Fibroblast of upper back skin (primary cell): ENCODE measurements around the gene MSI2.

Source experiments
- DNase-seq: peaks from one replicate; pipeline ENCODE4 v3.0.0-alpha.2; 2013

The MSI2 gene

DNA sequence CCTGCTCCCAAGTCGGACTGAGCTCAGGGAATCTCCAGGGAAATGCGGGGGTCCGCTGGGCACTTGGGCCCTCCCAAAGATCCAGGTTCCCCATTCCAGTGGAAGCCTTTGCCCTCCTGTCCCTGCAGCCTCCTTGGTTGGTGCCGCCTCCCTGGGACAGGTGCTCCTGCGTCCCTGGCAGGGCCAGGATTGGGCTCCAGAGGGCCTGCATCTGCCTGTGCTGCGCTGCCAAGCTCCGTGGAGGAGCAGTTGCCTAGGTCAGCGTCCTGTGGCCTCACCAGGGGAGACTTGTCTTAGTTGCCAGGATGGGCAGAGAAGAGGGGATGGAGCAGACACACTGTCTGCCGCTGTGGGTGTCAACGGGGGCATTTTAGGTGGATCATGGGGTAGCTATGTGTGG, 67.1 kb downstream of the MSI2 start:
- DNase-seq = no peak

DNA sequence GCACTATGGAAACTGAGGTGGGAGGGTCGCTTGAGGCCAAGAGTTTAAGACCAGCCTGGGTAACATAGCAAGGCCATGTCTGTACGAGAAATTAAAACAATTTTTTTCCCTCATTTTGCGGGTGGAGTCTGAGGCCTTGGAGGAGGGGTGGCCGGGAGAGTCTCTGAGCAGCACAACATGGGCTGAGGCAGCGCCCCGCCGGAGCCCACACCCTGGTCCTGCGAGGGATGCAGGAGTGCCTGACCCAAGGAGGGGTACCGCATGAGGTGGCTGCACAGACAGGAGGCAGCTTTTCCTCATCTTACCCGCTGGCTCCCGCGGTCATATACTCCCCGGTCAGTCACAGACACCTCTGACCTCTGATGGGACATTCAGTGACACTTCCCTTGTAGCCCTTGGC, 67.7 kb downstream of the MSI2 start:
- DNase-seq = no peak

DNA sequence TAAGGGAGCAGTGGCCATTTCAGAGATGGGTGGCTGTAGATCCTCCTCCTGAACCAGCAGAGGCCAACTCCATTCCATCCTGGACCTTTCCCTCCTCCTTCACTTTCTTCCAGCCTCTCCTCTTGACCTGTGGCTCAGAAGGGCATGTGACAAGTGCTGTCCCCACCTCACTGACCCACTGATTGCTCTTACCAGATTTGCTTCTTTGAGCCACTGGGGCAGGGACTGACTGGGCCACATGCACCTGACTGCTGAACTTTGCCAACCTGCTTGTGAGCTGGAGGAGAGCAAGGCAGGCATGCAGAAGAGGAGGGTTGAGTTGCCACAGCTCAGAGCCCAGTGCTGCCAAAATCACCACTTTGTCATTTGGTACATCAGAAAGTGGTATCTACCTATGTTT, 68.3 kb downstream of the MSI2 start:
- DNase-seq = no peak

DNA sequence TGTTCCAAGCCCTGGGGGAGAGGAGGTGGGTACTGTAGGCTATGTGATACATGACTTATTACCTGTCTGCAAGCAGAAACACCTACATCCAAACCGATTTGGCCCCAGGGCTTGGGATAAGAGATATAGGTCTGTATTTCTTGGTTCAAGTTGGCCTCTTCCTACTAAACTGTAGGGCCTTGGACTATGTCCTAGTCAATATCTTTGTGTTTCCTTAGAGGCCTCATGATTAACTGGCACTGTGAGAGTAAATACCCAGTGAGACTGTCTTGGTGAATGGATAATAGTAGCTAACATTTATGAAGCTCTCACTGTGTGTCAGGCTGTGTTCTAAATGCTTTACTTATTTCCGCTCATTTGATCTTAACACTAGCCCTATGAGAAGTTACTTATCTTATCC, 70.0 kb downstream of the MSI2 start:
- DNase-seq = no peak

DNA sequence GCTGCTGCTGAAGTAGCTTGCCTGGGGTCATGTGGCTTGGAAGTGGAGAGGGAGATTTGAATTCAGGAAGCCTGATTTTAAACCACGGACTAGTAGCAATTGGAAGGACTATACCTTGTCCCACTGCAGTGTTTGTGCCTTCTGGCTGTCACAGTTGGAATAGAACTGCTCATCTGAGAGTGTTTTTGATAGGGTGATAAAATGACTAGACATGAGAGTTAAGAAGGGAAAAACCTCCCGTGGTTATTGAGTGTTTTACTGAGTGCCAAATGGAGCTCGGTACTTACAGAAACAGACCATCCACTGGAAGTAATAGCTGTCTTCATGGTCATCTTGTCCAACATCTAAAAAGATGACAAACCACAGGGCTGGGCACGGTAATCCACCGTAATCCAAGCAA, 70.4 kb downstream of the MSI2 start:
- no peak for DNase-seq

DNA sequence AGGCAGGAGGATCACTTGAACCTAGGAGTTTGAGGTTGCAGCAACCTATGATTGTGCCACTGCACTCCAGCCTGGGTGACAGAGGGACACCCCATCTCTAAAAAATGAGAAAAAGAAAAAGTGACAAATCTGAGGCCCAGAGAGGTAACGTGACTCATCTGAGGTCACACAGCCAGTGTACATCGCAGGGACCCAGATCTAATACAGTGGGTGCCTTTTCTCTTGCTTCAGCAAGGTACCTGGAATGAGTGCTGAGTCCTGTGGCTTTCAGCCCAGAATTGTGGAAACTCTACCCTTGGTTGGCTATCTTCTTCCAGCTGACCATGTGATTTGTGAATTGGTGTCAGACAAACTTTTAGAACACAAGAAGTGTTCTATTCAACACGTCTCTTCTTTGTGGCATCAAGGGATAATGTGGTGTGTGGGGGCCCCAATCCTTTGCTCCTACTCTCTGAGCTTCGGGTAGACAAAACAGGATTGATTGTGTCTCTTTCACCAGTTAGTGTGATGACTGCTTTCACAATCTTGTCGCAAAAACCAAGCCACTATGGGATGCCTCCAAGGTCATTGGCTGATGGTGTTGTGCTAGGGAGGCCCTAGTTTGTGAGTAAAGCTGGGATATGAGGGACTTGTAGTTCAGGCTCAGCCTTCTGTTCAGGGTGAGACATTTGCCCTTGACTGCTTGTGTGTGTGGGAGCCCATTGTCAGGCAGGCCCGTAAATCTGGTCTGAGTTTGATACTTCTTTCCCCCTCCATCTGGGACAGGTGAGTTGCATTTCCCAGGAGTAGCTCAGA, 71.0 kb downstream of the MSI2 start:
- DNase-seq = no peak

DNA sequence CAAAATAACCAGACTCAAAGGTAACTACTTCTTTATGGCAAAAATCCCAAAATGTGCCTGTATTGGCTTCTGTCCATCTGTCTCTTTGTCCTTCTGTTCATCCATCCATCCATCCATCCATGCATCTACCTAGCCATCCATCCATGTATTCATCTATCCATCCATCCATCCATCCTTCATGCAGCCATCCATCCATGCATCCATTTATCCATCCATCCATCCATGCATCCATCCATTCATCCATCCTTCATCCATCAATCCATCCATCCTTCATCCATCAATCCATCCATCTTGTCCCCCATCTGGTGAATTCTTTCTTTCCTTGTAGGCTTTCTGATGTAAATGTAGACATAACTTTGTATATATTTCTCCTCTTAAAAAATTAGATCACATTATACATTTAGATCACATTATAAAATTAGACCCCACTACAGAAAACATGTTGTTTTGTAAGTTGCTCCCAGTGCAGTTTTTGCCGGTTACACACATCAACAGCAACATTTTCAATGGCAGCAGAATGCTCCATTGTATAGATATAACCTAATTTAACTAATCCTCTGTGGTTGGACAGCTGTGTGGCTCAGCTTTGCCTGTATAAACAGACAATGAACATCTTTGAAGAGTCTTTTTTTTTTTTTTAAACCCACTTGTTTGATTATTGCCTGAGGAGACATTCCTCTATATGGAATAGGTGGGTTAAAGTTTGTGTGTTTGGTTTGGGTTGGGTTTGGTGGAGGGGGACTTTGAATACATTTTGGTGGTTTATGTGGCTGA, 72.0 kb downstream of the MSI2 start:
- DNase-seq = no peak

DNA sequence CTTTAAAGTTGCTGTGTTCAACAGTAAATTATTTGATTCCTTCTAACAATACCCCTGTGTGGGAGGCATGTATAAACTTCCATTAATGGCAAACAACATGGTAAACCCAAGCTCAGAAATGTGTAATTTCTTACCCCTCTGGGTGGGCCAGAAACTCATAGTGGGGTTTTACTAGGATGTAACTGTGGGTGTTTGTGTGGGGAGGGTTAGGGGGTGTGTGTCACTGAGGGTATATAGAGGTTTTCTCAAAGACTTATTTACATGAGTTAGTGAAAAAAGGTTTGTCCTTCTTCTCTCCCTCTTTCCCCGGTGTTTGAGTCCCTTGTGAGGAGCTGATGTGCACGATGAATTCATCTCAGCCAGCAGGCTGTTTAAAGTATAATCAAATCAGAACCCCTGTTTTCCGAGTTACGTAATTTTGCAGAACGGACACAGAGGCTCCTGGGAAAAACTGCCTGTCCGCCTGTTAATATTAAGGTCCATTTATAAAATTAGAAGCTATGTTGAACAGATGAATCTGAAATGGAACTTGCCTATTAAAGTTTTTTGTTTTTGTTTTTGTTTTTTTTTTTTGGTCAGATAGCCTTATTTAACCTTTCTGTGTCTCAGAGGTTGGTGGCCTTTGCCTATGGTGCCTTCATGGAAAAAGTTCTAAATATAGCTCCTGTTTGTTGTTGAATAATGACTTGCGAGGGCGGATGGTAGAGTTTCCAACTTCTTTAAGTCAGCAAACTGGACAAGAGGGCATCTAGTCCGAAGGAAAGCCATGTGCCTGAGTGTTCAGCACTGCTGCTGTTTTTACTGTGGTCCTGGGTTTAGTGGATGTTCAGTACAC, 73.3 kb downstream of the MSI2 start:
- no peak for DNase-seq

DNA sequence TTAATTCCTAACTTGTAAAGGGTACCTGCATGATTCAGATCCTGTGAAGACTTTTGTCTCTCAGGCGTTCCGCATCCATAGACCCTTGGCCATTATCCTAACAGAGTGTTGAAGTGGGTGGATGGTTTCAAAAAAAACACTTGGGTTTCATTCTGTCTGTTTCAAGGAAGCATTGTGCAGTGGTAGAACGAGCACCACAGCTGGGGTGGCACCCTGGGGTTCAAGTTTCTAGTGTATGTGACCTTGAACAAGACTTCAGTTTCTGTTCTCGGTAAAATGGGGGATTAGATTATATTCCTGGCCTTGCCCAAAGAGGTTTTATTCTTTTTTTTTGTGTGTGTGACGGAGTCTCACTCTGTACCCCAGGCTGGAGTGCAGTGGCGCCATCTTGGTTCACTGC, 74.3 kb downstream of the MSI2 start:
- no peak for DNase-seq

DNA sequence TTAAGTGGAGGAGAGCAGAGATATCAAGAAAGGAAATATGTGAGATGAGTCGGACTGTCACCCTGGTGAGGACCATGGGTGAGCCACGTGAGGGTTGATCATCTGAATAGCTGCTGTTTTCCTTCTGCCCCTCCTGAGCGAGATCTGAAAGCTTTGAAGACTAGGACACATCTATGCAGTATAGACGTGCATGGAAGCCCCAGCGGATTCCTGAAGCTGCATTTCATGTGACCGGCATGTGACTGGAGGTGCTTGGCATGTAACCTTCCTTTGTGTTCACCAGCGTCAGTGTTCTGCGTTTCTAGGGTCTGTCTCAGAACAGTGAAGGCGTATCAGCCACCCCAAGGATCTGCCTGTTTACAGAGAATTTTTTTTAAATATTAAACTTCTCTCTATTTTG, 75.1 kb downstream of the MSI2 start:
- no peak for DNase-seq

DNA sequence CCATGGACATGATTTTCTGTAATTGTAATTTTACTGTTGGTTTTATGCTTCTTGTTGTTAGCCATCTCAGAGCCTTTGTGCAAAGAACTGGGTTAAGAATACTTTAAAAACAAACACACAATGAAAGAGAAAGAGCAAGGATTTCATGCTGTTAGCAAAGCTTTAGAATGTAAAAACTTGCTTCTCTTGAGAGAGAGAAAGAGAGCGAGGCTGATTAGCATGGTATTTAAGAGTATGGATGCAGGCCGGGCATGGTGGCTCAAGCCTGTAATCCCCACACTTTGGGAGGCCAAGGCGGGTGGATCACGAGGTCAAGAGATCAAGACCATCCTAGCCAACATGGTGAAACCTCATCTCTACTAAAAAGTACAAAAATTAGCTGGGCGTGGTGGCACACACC, 76.2 kb downstream of the MSI2 start:
- no peak for DNase-seq

DNA sequence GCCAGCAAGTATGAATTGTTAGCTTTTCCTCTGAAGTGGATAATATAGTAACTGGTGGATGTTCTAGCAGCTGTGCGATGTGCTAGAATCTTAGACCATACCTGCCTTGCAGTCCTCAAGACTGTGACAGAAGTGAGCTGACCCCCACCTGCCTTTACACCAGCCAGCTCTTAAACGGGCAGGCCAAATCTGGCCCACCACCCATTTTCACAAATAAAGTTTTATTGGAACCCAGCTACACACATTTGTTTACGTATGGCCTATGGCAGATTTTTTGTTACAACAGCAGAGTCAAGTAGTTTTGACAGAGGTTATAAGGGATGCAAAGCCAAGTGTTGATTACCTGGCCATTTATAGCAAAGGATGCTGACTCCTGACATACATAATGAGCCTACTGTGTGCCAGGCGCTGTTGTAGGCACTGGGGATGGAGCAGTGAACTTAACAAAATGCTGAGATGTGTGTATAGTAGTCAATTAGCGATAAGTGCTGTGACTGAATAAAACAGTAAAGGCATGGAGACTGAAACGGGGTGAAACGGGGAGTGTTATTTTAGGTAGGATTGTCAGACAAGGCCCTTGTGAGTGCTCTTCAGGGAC, 79.0 kb downstream of the MSI2 start:
- DNase-seq = no peak

DNA sequence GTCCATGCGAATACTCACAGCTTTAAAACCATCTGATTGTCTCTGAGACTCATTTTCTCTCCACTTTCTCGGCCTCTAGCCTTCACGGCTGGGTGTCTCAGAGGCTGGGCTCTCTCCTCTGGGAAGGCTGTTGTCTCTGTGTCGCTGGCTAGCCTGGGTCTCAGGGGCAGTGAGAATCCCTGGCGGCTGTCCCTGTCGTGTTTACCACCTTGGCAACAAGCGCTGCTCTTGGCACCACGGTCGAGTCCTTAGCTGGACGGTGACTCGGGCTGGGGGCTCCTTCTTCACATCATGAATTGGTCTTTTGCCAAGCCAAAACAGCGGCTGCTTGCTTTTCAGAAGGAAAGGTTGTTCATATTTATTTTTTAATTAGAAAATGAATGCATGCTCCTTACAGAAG, 81.1 kb downstream of the MSI2 start:
- DNase-seq = no peak

DNA sequence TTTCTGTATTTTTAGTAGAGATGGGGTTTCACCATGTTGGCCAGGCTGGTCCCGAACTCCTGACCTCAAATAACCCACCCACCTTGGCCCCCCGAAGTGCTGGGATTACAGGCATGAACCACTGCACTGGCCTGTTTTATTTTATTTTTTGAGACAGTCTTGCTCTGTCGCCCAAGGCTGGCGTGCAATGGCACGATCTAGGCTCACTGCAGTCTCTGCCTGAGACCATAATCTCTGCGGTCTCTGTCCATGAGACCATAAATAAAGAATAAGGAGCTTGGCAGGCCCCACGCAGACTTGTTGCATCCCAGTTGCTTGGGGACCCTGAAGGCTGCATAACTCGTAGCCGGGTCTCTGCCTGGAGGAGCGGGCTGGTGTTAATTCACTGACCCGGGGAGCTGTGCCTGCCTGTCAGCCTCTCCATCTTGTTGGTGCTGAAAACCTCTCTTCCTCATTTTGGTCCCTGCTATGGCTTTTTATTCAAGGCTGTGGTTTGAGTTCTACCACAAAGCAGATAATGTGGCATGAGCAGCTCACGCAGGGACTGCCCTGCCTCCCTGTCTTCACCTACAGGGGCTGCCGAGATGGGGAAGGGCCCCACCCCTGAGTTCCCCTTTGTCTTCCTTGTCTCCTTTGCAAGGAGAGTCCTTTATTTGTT, 82.1 kb downstream of the MSI2 start:
- DNase-seq = no peak

DNA sequence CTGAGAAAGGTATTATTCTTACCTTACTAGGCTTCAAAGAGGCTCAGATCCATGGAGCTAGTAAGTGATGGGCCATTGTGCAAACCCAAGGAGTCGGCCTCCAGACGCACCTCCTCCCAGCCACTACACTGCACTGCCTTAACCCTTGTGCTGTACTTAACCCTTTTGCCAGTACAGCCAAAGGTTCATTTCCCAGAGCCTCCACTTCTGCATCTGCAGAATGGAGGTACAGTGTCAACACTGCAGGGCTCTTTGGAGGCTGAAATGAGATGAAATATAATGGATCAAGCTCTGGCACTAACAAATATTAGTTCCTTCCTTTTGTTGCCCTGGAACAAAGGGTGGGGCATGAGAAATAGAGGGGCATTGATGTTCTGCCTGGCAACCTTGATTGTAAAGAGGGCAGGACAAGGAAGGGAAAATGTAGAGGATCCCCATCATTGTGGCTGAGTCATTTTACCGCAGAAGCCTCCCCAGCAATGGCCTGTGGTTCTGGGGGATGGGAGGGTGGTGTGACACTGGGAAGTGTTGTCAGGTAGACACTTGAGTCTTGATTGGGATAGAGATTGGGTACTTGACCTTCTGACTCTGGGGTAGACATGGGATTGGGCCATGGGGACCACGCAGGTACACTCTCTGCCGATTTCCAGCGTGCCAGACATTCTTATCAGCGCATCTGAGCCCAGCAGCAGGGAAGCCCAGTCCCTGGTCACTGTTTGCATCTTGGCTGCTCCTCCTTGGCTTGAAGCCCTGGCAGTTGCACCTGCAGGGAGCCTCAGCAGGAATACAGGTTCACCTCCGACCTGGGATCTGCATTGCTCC, 84.0 kb downstream of the MSI2 start:
- no peak for DNase-seq

DNA sequence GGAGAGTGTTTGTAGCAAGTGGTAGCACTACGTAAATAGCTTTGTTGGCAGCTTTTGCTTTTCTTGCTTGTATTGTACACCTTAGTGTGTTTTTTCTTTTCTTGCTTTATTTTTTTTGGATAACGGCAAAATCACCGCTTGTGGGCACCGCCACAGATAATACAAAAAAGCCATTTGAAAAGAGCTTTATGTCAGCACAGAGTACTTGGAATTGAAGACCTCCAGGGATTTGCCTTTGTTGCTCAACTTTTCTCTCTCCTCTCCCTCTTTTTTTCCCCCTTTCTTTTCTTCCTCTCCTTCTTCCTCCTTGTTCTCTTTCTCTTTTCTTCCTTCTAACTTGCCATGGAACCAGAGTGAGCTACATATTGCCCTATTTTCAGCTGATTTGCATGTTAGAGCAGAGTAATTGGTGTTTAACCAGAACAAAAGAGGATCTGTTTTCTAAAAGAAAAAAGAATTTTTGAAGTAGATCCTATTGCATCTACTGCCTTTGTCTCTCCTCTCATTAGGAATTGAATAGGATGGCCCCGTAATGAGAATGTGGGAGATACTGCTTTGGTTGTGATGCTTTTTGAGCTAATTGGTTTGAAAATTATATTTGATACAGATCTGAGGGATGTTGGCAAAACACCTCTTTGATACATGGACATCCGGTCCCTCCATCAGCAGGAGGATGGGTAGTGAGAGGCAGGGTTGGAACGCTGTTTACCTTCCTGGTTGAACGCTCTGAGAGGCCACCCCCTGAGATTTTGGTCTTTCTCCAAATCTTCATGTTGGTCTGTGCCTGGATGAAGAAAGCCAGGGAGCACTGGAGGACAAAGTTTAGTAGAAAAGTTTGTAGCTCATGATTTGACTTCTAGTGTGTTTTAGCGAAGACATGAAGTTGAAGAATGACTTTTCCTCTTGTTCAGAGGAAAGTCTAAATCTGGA, 85.6 kb downstream of the MSI2 start:
- no peak for DNase-seq

DNA sequence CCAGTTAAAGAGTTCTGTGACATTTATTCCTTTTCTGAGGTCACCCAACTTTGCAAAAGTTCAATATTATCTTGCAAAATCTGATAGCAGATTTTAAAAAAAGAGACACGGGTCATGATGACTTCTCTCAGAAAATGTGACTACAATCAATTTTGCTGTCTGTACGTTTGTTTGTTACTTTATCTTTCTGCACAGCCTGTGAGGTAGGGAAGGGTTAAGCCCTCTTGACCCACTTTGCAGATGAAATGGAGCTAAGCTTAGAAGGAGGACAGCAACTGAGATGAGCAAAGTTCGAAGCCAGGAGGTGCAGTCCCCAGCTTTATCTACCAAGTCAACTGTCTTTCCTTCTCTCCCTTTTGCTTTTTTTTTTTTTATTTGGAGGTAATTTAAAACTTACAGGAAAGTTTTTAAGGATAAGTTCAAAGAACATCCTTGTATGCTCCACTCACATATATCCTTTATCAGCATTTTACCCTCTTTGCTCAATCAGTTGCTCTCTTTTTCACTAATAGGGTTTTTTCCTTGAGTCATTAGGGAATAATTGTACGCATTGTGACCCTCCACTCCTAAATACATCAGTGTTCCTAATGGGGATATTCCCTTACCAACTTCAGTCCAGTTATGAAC, 86.8 kb downstream of the MSI2 start:
- DNase-seq = no peak

DNA sequence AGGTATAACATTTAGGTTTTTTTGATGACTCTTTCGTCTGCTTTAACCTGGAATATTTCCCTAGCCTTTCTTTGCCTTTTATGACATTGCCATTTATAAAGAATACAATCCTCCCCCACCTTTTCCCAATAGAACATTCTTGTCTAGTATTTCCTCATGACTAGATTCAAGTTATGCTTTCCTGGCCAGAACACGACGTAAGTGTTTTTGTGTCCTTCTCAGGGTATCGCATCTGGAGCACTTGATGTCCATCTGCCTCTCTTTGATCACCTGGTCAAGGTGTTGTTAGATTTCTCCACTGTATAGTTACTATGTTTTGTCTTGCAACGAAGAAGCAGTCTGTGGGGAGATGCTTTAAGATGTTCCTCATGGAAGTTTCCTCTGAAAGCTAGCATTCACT, 87.4 kb downstream of the MSI2 start:
- DNase-seq = no peak

DNA sequence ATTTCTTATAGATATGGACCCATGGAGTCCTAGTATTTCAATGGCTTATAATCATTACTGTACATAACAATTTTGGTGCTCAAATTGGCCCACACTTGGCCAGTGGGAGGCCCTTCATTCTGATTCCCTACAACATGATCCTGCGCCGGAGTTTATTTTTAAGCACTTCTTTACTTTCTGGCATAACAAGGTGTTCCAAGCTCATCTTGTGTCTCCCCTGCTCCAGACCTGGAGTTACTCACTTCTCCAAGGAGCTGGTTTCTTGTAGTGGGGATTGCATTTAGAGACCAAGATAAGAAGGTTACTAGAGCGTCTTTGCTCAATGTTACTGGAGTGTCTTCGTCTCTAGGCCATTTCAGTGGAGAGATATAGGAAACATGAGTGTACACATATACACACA, 87.9 kb downstream of the MSI2 start:
- DNase-seq = no peak
